Measurements from ENCODE around the gene ADAMTS8. TPM values are rescaled to one million over a fixed set of nuclear protein-coding genes. Genes with fewer than 3 reads are reported as not detected.

ADAMTS8 gene
- total RNA-seq, 1 experiment from 2014 or later = 0.15 TPM

DNA sequence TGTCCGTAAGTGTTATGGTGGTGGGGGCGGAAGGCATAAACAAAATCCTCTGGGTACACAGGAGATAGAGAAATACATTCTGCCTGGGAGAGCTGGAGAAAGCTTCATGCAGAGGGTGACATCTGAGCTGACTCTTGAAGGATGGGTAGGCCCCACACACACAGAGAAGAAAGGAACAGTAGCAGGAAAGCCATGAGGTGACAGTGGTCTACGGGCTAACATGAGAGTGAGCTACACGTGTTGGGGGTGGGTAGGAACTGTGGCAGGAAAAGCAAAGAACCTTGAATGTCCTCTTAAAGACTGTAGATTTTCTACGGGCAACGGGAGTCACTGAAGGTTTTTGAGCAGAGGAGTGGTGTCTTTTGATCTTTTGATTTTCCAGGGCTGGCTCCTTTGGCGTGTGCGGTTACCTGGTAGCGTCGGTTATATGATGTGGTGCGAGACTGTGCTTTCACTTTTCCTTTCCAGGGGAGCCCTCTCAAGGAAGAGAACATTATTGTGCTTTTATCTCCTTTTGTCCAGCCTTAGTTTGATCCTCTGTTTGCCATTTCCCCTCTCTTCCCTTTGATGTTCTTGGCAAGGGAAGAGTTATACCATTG, 39.7 kb downstream of the ADAMTS8 start:
- Histone ChIP-seq H3K27ac (ENCODE audit: low read length) (no peak overlapping the region), H3K36me3 (ENCODE audit: control insufficient read depth, insufficient read depth, low read length) (no peaks in the 10 kb centered on the region), H3K9me3 (ENCODE audit: control insufficient read depth, insufficient read depth, low read depth, low read length) (no peaks in the 10 kb centered on the region), H3K4me1 (ENCODE audit: control insufficient read depth, insufficient read depth, low read length) (no peaks in the 10 kb centered on the region), H3K27me3 (ENCODE audit: control insufficient read depth, insufficient read depth, low read length) (no peaks in the 10 kb centered on the region), H3K4me3 (ENCODE audit: low read depth in 2 of 2, low read length in 2 of 2) (no peak overlapping the region)
- 0 out of 2 replicates have a peak, but pooled peaks have one; percentile 25 for TF ChIP-seq TCF7L2 (IDR thresholded peaks at IDR 0.05; ENCODE audit: low read depth, low read length)
- TF ChIP-seq, protein P1, sequence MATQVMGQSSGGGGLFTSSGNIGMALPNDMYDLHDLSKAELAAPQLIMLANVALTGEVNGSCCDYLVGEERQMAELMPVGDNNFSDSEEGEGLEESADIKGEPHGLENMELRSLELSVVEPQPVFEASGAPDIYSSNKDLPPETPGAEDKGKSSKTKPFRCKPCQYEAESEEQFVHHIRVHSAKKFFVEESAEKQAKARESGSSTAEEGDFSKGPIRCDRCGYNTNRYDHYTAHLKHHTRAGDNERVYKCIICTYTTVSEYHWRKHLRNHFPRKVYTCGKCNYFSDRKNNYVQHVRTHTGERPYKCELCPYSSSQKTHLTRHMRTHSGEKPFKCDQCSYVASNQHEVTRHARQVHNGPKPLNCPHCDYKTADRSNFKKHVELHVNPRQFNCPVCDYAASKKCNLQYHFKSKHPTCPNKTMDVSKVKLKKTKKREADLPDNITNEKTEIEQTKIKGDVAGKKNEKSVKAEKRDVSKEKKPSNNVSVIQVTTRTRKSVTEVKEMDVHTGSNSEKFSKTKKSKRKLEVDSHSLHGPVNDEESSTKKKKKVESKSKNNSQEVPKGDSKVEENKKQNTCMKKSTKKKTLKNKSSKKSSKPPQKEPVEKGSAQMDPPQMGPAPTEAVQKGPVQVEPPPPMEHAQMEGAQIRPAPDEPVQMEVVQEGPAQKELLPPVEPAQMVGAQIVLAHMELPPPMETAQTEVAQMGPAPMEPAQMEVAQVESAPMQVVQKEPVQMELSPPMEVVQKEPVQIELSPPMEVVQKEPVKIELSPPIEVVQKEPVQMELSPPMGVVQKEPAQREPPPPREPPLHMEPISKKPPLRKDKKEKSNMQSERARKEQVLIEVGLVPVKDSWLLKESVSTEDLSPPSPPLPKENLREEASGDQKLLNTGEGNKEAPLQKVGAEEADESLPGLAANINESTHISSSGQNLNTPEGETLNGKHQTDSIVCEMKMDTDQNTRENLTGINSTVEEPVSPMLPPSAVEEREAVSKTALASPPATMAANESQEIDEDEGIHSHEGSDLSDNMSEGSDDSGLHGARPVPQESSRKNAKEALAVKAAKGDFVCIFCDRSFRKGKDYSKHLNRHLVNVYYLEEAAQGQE (IDR thresholded peaks at IDR 0.05; ENCODE audit: insufficient read depth in 1 of 2, low read depth in 2 of 2, low read length in 1 of 2) = no peak
- in situ Hi-C loops (cut with HindIII; ENCODE audit: low pct_unique_long_range_greater_than_20kb, low sequenced_read_pairs) (no loop called here), intact Hi-C loops (cut with micrococcal nuclease; ENCODE audit: unreplicated experiment) (loop anchor here (10.0 kb wide), 1 partner anchor 174 kb away; no protein-coding TSS in a partner anchor)
- no peak for ATAC-seq
- BruUV-seq (replicated peaks) = no TSS peak
- POLR2A ChIA-PET = no interaction called here
- DNase-seq (ENCODE audit: low read depth, low spot score) = no peak
- CTCF ChIA-PET = no interaction called here

DNA sequence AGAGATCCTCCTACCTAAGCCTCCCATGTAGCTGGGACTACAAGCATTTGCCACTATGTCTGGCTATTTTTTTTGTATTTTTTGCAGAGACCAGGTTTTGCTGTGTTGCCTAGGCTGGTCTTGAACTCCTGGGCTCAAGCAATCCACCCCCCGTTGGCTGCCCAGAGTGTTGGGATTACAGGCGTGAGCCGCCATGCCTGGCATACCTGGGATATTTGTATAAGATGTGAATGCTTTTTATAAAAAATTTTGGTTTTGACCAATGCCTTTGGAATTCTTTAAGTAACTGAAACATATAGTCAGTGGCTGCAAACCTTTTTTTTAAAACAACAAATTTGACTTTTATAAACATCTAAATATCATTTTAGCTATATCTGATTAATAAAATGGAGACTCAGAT, 42.4 kb downstream of the ADAMTS8 start:
- no peaks in the 10 kb centered on the region for H3K36me3 ChIP-seq (ENCODE audit: control insufficient read depth, insufficient read depth, low read length)
- H3K9me3 ChIP-seq (ENCODE audit: control insufficient read depth, insufficient read depth, low read depth, low read length) = no peaks in the 10 kb centered on the region
- no peak for ATAC-seq
- ChIA-PET POLR2A (interaction anchor here (0.6 kb wide), 1 partner anchor 988 kb away, joined by 4 read pairs; no protein-coding TSS in a partner anchor), CTCF (no interaction called here)
- no peaks in the 10 kb centered on the region for H3K27me3 ChIP-seq (ENCODE audit: control insufficient read depth, insufficient read depth, low read length)
- H3K4me1 ChIP-seq (ENCODE audit: control insufficient read depth, insufficient read depth, low read length) = no peaks in the 10 kb centered on the region
- TF ChIP-seq, protein P2, sequence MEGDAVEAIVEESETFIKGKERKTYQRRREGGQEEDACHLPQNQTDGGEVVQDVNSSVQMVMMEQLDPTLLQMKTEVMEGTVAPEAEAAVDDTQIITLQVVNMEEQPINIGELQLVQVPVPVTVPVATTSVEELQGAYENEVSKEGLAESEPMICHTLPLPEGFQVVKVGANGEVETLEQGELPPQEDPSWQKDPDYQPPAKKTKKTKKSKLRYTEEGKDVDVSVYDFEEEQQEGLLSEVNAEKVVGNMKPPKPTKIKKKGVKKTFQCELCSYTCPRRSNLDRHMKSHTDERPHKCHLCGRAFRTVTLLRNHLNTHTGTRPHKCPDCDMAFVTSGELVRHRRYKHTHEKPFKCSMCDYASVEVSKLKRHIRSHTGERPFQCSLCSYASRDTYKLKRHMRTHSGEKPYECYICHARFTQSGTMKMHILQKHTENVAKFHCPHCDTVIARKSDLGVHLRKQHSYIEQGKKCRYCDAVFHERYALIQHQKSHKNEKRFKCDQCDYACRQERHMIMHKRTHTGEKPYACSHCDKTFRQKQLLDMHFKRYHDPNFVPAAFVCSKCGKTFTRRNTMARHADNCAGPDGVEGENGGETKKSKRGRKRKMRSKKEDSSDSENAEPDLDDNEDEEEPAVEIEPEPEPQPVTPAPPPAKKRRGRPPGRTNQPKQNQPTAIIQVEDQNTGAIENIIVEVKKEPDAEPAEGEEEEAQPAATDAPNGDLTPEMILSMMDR (IDR thresholded peaks at IDR 0.05) = no peak
- no peak for TF ChIP-seq SIN3A (IDR thresholded peaks at IDR 0.05; ENCODE audit: borderline replicate concordance, insufficient read depth, low read depth, low read length)
- no peak for TF ChIP-seq TCF7L2 (IDR thresholded peaks at IDR 0.05; ENCODE audit: low read depth, low read length)
- TF ChIP-seq POLR2AphosphoS5 (IDR thresholded peaks at IDR 0.05; ENCODE audit: low read depth, low read length) = no peak
- in situ Hi-C loops (cut with HindIII; ENCODE audit: low pct_unique_long_range_greater_than_20kb, low sequenced_read_pairs) = no loop called here
- DNase-seq (ENCODE audit: low read depth, low spot score) = no peak
- no peak overlapping the region for H3K27ac ChIP-seq (ENCODE audit: low read length)
- BruUV-seq (replicated peaks) = no TSS peak
- no peak overlapping the region for H3K4me3 ChIP-seq (ENCODE audit: low read depth in 2 of 2, low read length in 2 of 2)
- intact Hi-C loops (cut with micrococcal nuclease; ENCODE audit: unreplicated experiment) = loop anchor here (10.0 kb wide), 1 partner anchor 171 kb away; no protein-coding TSS in a partner anchor
